Activated CD4-positive, alpha-beta T cell treated with anti-CD3 and anti-CD28 coated beads, Interleukin-2, amount 10 ng/mL, durations not matched to agents 24 days and 14 days (primary cell): ENCODE results near the gene GPD1L. TPM values are rescaled to one million over a fixed set of nuclear protein-coding genes. Genes with fewer than 3 reads are reported as not detected.
"Not testable (repeated sequence)": the region's sequence is repeated elsewhere in the genome, so short reads cannot be mapped to it uniquely, and the experiment has no call there.

Experiments
- DNase-seq: peaks from one replicate; pipeline ENCODE4 v3.0.0; 2022
- H3K27ac Mint-ChIP-seq: one replicate; pipeline ENCODE4 v1.8.0; 2022; ENCODE audit warnings: mild to moderate bottlenecking, mixed read lengths
- H3K27me3 Mint-ChIP-seq: one replicate; pipeline ENCODE4 v1.8.0; 2022; ENCODE audit warnings: mixed read lengths
- H3K36me3 Mint-ChIP-seq: one replicate; pipeline ENCODE4 v1.8.0; 2022; ENCODE audit warnings: low read depth, mild to moderate bottlenecking, mixed read lengths
- H3K4me1 Mint-ChIP-seq: one replicate; pipeline ENCODE4 v1.8.0; 2021; ENCODE audit warnings: mixed read lengths
- H3K4me3 Mint-ChIP-seq: one replicate; pipeline ENCODE4 v1.8.0; 2022; ENCODE audit warnings: mild to moderate bottlenecking, moderate library complexity, mixed read lengths
- H3K9me3 Mint-ChIP-seq: one replicate; pipeline ENCODE4 v1.8.0; 2021; ENCODE audit warnings: mixed read lengths
- intact Hi-C: fragments of 100-400 bp; cut with micrococcal nuclease; formaldehyde crosslinking; loops from one replicate; pipeline ENCODE4 v1.15.1; 2023
- total RNA-seq: library from RNA; stranded (reverse); gene quantifications from 2 replicates; pipeline ENCODE4 v1.2.3, GENCODE V29; 2022

Gene GPD1L
- total RNA-seq, 1 donor from 2014 or later, result 19.0 TPM

- peaks cover 20% of the 10 kb centered on the region for H3K36me3 Mint-ChIP-seq
- H3K27ac Mint-ChIP-seq, result peak overlapping the region; percentile 96
- no peaks in the 10 kb centered on the region for H3K27me3 Mint-ChIP-seq
- peaks cover 46% of the 10 kb centered on the region for H3K4me1 Mint-ChIP-seq
- no peak overlapping the region for H3K4me3 Mint-ChIP-seq
- H3K9me3 Mint-ChIP-seq, result peaks cover 4% of the 10 kb centered on the region
- no peak for DNase-seq
- intact Hi-C loops, result loop anchor here (5.0 to 10.0 kb wide), 3 partner anchors 196 to 571 kb away; partner anchors contain the start of gene CNOT10
Observed at GRCh38 chr3:32113566-32113965, 7.1 kb downstream of the GPD1L start.

DNA sequence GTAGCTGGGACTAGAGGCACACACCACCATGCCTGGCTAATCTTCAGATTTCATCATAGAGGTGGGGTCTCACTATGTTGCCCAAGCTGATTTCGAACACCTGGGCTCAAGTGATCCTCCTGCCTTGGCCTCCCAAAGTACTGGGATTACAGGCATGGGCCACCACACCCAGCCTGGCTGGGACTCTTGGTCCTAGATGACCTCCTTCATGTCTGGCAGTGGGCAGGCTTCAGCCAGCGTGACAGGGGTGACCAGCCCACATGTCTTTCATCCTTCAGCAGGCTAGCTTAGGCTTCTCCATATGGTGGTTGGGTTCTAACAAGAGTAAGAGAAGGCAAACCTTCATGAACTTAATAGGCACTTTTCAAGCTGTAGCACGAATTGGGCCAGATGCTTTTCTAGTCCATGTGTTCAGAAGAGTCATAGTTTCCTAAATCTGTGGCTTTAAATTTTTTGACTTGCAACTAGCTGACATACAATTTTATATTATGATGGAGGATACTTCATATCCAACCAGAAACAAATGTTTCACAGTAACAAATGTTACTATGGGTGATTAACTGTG, 7.6 kb downstream of the GPD1L start:
- peaks cover 46% of the 10 kb centered on the region for H3K4me1 Mint-ChIP-seq
- H3K4me3 Mint-ChIP-seq, result peak overlapping the region; percentile 80
- intact Hi-C loops, result loop anchor here (1.0 to 10.0 kb wide), 6 partner anchors 8 to 571 kb away; partner anchors contain the start of genes CNOT10 and GPD1L
- peaks cover 20% of the 10 kb centered on the region for H3K36me3 Mint-ChIP-seq
- peaks cover 4% of the 10 kb centered on the region for H3K9me3 Mint-ChIP-seq
- peak overlapping the region; percentile 96 for H3K27ac Mint-ChIP-seq
- peak; percentile 69 for DNase-seq
- H3K27me3 Mint-ChIP-seq, result no peaks in the 10 kb centered on the region

- intact Hi-C loops, result loop anchor here (1.0 to 10.0 kb wide), 6 partner anchors 8 to 570 kb away; partner anchors contain the start of genes CNOT10 and GPD1L
- DNase-seq, result peak; percentile 92
- H3K4me1 Mint-ChIP-seq, result peaks cover 45% of the 10 kb centered on the region
- peaks cover 16% of the 10 kb centered on the region for H3K36me3 Mint-ChIP-seq
- not testable (repeated sequence) for H3K9me3 Mint-ChIP-seq, H3K27me3 Mint-ChIP-seq
- peak overlapping the region; percentile 96 for H3K27ac Mint-ChIP-seq
- peak overlapping the region; percentile 80 for H3K4me3 Mint-ChIP-seq
Observed at GRCh38 chr3:32114546-32115386, 8.3 kb downstream of the GPD1L start.

GRCh38 chr3:32117320-32117719, 10.9 kb downstream of the GPD1L start:
- Mint-ChIP-seq H3K9me3 (peaks cover 4% of the 10 kb centered on the region), H3K27ac (no peak overlapping the region), H3K4me3 (no peak overlapping the region), H3K36me3 (peaks cover 12% of the 10 kb centered on the region), H3K4me1 (peaks cover 32% of the 10 kb centered on the region), H3K27me3 (no peaks in the 10 kb centered on the region)
- DNase-seq, result no peak
- intact Hi-C loops, result loop anchor here (10.0 kb wide), 2 partner anchors 363 to 567 kb away; partner anchors contain the start of gene CNOT10

GRCh38 chr3:32118215-32118614, 11.8 kb downstream of the GPD1L start:
- no peak for DNase-seq
- peaks cover 12% of the 10 kb centered on the region for H3K36me3 Mint-ChIP-seq
- intact Hi-C loops, result loop anchor here (10.0 kb wide), 2 partner anchors 363 to 567 kb away; partner anchors contain the start of gene CNOT10
- peaks cover 4% of the 10 kb centered on the region for H3K9me3 Mint-ChIP-seq
- H3K27me3 Mint-ChIP-seq, result no peaks in the 10 kb centered on the region
- H3K4me1 Mint-ChIP-seq, result peaks cover 30% of the 10 kb centered on the region
- no peak overlapping the region for H3K4me3 Mint-ChIP-seq
- no peak overlapping the region for H3K27ac Mint-ChIP-seq

DNA sequence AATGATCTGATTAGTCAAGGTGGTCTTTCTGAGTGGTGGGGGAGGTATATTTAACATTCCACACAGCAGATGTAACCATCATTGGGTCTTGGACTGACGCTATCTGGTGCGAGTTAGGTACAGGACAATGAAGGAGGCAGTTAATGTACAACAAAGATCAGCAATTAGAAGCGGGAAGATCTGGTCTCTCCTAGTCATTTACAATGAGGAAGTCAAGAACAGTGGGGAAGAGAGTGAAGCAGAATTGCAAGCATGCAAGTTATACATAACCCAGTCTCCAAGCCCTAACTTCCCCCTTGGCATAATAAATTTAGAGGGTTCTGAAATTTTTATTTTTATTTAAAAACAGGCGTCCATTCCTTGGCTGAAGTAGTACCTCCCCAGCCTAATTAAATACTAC, 14.1 kb downstream of the GPD1L start:
- Mint-ChIP-seq H3K4me1 (peaks cover 10% of the 10 kb centered on the region), H3K27me3 (no peaks in the 10 kb centered on the region), H3K36me3 (peaks cover 5% of the 10 kb centered on the region), H3K4me3 (no peak overlapping the region), H3K9me3 (no peaks in the 10 kb centered on the region), H3K27ac (no peak overlapping the region)
- no peak for DNase-seq
- intact Hi-C loops, result no loop called here

DNA sequence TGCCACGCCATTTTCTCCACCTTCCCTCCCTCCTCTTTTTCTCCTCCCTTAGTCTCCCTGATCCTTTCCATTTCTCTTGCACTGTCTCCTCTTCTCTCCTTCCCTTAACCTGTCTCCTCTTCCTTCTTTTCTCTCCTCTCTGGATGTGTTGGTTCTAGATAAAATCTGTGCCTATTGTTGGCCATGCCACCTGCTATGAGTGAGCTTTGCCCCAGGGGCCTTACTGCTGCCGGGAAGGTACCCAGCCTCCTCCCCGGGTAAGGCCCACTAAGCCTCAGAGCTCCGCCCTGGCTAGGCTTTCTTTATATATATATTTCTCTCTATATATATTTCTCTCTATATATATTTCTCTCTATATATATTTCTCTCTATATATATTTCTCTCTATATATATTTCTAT, 14.7 kb downstream of the GPD1L start:
- intact Hi-C loops, result no loop called here
- H3K9me3 Mint-ChIP-seq, result no peaks in the 10 kb centered on the region
- no peak overlapping the region for H3K27ac Mint-ChIP-seq
- DNase-seq, result no peak
- H3K4me3 Mint-ChIP-seq, result no peak overlapping the region
- peaks cover 5% of the 10 kb centered on the region for H3K36me3 Mint-ChIP-seq
- H3K4me1 Mint-ChIP-seq, result peaks cover 10% of the 10 kb centered on the region
- H3K27me3 Mint-ChIP-seq, result no peaks in the 10 kb centered on the region

- no peaks in the 10 kb centered on the region for H3K9me3 Mint-ChIP-seq
- H3K27ac Mint-ChIP-seq, result no peak overlapping the region
- intact Hi-C loops, result no loop called here
- peaks cover 9% of the 10 kb centered on the region for H3K4me1 Mint-ChIP-seq
- no peaks in the 10 kb centered on the region for H3K36me3 Mint-ChIP-seq
- no peak overlapping the region for H3K4me3 Mint-ChIP-seq
- no peak for DNase-seq
- H3K27me3 Mint-ChIP-seq, result no peaks in the 10 kb centered on the region
Observed at GRCh38 chr3:32123620-32124019, 17.2 kb downstream of the GPD1L start.

GRCh38 chr3:32125012-32125411, 18.6 kb downstream of the GPD1L start:
- DNase-seq, result no peak
- Mint-ChIP-seq H3K27ac (no peak overlapping the region), H3K4me1 (peaks cover 5% of the 10 kb centered on the region), H3K36me3 (peaks cover 2% of the 10 kb centered on the region), H3K4me3 (no peak overlapping the region), H3K27me3 (no peaks in the 10 kb centered on the region), H3K9me3 (no peaks in the 10 kb centered on the region)
- intact Hi-C loops, result no loop called here

GRCh38 chr3:32126305-32127015, 20.0 kb downstream of the GPD1L start:
- H3K36me3 Mint-ChIP-seq, result peaks cover 13% of the 10 kb centered on the region
- intact Hi-C loops, result no loop called here
- no peak for DNase-seq
- H3K27ac Mint-ChIP-seq, result no peak overlapping the region
- H3K4me1 Mint-ChIP-seq, result peaks cover 5% of the 10 kb centered on the region
- no peaks in the 10 kb centered on the region for H3K9me3 Mint-ChIP-seq
- no peaks in the 10 kb centered on the region for H3K27me3 Mint-ChIP-seq
- no peak overlapping the region for H3K4me3 Mint-ChIP-seq

DNA sequence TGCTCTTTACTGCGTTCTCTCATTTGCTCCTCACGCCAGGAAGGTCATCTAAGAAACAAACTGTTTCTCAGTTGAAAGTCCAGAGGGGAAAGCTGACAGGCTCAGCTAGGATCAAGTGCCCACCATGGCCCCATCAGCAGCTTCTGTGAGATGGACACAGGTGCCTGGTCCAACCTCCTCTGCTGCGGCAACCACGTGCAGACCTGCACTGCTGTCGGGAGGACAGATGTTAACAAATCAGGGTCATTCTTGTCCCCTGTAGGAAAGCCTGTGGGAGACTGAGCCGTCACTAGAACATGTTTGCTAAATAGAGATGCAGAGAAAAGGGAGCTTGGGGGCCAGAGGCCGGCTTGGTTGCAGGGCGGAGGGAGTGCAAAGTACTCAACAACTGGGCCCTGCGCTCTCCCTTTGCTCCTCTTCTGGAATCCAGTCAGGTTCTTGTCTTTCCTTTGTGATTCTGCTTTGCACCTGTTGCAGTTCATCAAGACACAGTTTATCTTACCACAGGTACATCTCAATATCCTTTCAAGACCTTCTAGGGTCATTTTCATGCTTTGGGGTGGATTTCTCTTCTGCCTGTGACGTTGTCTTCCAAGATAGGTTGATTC, 20.9 kb downstream of the GPD1L start:
- H3K4me3 Mint-ChIP-seq, result no peak overlapping the region
- H3K4me1 Mint-ChIP-seq, result peaks cover 5% of the 10 kb centered on the region
- intact Hi-C loops, result no loop called here

DNA sequence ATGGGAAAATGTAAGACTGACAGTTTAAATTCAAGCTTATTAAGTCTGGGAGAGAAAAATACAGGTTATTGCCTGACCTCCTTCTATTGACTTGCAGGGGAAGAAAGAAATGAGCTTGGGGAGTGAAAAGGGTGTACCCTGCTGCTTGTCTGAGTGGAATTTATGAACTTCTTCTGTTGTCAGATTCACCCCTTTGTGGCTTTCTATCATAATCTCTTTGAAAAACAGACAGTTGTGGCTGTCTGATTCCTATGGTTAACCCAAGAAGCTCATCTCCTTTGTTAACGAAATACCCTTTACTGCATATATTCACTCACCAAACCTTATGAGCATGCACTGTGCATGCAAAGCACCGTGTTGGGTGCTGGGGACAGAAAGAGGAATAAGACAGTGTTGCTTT, 22.5 kb downstream of the GPD1L start:
- H3K36me3 Mint-ChIP-seq, result peaks cover 19% of the 10 kb centered on the region
- no peaks in the 10 kb centered on the region for H3K9me3 Mint-ChIP-seq
- H3K4me3 Mint-ChIP-seq, result no peak overlapping the region
- H3K27ac Mint-ChIP-seq, result no peak overlapping the region
- no peak for DNase-seq
- peaks cover 5% of the 10 kb centered on the region for H3K4me1 Mint-ChIP-seq
- no peaks in the 10 kb centered on the region for H3K27me3 Mint-ChIP-seq
- intact Hi-C loops, result no loop called here

More for the DNA sequence above, 20.9 kb downstream of the GPD1L start:
- H3K9me3 Mint-ChIP-seq, result no peaks in the 10 kb centered on the region
- H3K27ac Mint-ChIP-seq, result no peak overlapping the region
- no peak for DNase-seq
- H3K27me3 Mint-ChIP-seq, result no peaks in the 10 kb centered on the region
- H3K36me3 Mint-ChIP-seq, result peaks cover 14% of the 10 kb centered on the region

GRCh38 chr3:32129832-32130231, 23.4 kb downstream of the GPD1L start:
- peaks cover 5% of the 10 kb centered on the region for H3K4me1 Mint-ChIP-seq
- H3K9me3 Mint-ChIP-seq, result peaks cover 3% of the 10 kb centered on the region
- peaks cover 25% of the 10 kb centered on the region for H3K36me3 Mint-ChIP-seq
- no peak overlapping the region for H3K4me3 Mint-ChIP-seq
- intact Hi-C loops, result no loop called here
- H3K27me3 Mint-ChIP-seq, result no peaks in the 10 kb centered on the region
- H3K27ac Mint-ChIP-seq, result peak overlapping the region; percentile 25
- no peak for DNase-seq
